Peyer's patch (tissue), 4 donors: ENCODE measurements around the gene HSPG2. TPM values are rescaled to one million over a fixed set of nuclear protein-coding genes. Genes with fewer than 3 reads are reported as not detected.

Source experiments
- DNase-seq, 3 donors: peaks; one replicate each; pipeline ENCODE4 v3.0.0-alpha.2; 2017 to 2019
- H3K27ac ChIP-seq, 4 donors: fragments of 200-600 bp; sonication (generic); one replicate each; pipeline ENCODE4 v1.5.1; 2016 to 2019
- H3K27me3 ChIP-seq, 2 donors: fragments of 200-600 bp; sonication (generic); one replicate each; pipeline ENCODE4 v1.5.1; 2019
- H3K36me3 ChIP-seq, 3 donors: fragments of 200-600 bp; sonication (generic); one replicate each; pipeline ENCODE4 v1.5.1; 2016 to 2019
- H3K4me1 ChIP-seq, 4 donors: fragments of 200-600 bp; sonication (generic); one replicate each; pipeline ENCODE4 v1.5.1; 2016 to 2019
- H3K4me3 ChIP-seq, 4 donors: fragments of 200-600 bp; sonication (generic); 1 replicate in 3 of 4; 2 replicates in 1 of 4; pipeline ENCODE4 v1.5.1; 2016 to 2019; ENCODE audit warnings: mild to moderate bottlenecking in 1 of 4
- H3K9me3 ChIP-seq, 4 donors: fragments of 200-600 bp; sonication (generic); one replicate each; pipeline ENCODE4 v1.5.1; 2016 to 2019; ENCODE audit warnings: mild to moderate bottlenecking in 1 of 4
- POLR2A ChIP-seq, 2 donors: fragments of 450-650 bp; IDR thresholded peaks; one replicate each; pipeline ENCODE4 v1.5.1; 2017; ENCODE audit warnings: antibody characterized with exemption in 2 of 2, mild to moderate bottlenecking in 2 of 2, moderate library complexity in 2 of 2
- total RNA-seq, 4 donors: library from RNA; depleted of rRNA; stranded (reverse); fragments of >200 nt; gene quantifications; one replicate each; pipeline ENCODE4 v1.1.0, GENCODE V29; 2016
- TF ChIP-seq, protein P1 (sequence below), 6 experiments: fragments of 450-650 bp in 4 of 6; fragments of 200-600 bp in 2 of 6; sonication (generic) in 1 of 6; IDR thresholded peaks; one replicate each; pipeline ENCODE4 v1.5.1; 2017 to 2019; ENCODE audit warnings: antibody characterized with exemption in 6 of 6, mild to moderate bottlenecking in 3 of 6, moderate library complexity in 1 of 6

Gene HSPG2
- total RNA-seq, 4 donors from 2014 or later = 68.7 to 199 (median 122) TPM

DNA sequence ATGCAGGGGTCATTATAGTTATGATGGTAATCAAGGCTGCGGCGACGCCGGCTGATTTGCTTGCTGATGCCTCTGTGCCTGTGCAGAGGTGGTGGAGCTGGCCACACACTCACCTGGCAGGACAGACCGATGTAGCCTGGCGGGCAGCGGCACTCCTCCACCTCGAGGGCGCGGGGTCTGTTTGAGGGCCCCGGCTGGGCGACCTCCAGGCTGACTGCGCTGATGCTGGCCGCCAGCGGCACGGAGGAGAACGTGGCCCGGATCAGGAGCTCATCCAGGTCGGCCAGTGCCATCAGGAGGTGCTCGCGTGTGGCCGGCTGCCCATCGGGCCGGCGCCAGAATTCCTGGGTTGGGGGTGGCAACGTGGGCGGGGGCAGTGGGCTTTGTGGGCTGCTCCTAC lies 72.4 kb downstream of the HSPG2 start:
- Histone ChIP-seq H3K4me1 (peaks cover 0 to 5% (median 0%) of the 10 kb centered on the region in 4 donors), H3K4me3 (no peak overlapping the region), H3K9me3 (no peaks in the 10 kb centered on the region), H3K27me3 (no peaks in the 10 kb centered on the region), H3K36me3 (peaks cover 0 to 46% (median 0%) of the 10 kb centered on the region in 3 donors), H3K27ac (peak overlapping the region in 2 of 4 donors; percentile 46 to 70)
- no peak for TF ChIP-seq POLR2A (IDR thresholded peaks at IDR 0.05)
- TF ChIP-seq, protein P1, sequence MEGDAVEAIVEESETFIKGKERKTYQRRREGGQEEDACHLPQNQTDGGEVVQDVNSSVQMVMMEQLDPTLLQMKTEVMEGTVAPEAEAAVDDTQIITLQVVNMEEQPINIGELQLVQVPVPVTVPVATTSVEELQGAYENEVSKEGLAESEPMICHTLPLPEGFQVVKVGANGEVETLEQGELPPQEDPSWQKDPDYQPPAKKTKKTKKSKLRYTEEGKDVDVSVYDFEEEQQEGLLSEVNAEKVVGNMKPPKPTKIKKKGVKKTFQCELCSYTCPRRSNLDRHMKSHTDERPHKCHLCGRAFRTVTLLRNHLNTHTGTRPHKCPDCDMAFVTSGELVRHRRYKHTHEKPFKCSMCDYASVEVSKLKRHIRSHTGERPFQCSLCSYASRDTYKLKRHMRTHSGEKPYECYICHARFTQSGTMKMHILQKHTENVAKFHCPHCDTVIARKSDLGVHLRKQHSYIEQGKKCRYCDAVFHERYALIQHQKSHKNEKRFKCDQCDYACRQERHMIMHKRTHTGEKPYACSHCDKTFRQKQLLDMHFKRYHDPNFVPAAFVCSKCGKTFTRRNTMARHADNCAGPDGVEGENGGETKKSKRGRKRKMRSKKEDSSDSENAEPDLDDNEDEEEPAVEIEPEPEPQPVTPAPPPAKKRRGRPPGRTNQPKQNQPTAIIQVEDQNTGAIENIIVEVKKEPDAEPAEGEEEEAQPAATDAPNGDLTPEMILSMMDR (IDR thresholded peaks at IDR 0.05) = no peak
- no peak for DNase-seq

DNA sequence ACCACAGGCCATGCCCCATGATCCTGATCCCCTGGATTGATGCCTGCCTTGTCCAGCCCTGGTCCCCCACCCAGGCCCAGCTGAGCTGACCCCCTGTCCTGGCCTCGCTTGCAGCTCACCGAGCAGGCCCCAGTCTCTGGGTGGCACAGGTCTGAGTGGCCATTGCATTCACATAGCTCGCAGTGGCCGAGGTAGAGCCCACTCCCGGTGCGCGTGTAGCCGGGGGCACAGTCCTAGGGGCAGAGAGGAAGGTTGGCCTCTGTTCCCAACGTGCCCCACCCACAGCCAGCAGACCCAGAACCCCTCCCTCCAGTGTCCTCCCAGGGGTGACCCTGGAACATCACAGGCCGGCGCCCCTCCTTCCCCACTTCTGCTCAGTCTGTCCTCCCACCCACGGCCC lies 73.1 kb downstream of the HSPG2 start:
- H3K27ac ChIP-seq = peak overlapping the region in 1 of 4 donors; percentile 10
- DNase-seq = no peak
- no peaks in the 10 kb centered on the region for H3K9me3 ChIP-seq
- no peak overlapping the region for H3K4me3 ChIP-seq
- H3K36me3 ChIP-seq = peaks cover 0 to 53% (median 0%) of the 10 kb centered on the region in 3 donors
- no peaks in the 10 kb centered on the region for H3K27me3 ChIP-seq
- H3K4me1 ChIP-seq = no peaks in the 10 kb centered on the region
- TF ChIP-seq, protein P1 (IDR thresholded peaks at IDR 0.05) = no peak
- no peak for TF ChIP-seq POLR2A (IDR thresholded peaks at IDR 0.05)

DNA sequence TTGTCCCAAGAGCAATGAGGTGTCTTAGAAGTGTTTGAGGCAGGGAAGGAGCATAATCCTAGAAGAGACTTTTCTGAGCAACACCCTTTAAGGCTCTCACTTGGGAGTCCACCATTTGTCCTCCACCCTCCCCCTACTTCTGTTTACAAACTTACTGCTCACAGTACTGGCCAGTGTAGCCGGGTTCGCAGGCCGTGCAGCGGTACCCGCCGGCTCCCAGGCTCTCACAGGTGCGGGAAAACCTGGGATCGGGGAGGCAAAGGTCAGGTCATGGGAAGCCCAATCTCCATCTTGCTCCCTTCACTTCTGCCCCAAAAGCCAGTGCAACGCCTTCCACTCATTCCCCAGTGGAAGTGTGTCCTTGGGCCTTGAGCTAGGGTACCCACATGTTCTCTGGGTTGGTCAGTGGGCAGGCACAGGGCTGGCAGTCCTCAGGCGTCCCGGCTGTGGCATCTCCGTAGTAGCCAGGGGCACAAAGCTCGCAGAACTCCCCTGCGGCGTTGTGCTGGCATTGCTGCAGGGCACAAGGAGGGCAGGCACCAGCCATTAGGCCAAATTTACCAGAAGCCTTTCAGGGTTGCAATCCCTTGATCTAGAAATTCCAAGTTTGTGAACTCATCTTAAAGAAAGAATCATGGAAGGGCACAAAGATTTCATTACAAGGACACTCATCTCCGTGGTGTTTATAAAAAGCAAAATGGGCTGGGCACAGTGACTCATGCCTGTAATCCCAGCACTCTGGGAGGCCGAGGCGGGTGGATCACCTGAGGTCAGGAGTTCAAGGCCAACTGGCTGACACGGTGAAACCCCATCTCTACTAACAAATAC lies 75.3 kb downstream of the HSPG2 start:
- Histone ChIP-seq H3K27me3 (no peaks in the 10 kb centered on the region), H3K4me3 (no peak overlapping the region), H3K4me1 (no peaks in the 10 kb centered on the region), H3K9me3 (no peaks in the 10 kb centered on the region), H3K36me3 (peaks cover 0 to 74% (median 0%) of the 10 kb centered on the region in 3 donors), H3K27ac (peak overlapping the region in 2 of 4 donors; percentile 22 to 30)
- peak in 1 of 3 donors; percentile 66 for DNase-seq
- TF ChIP-seq, protein P1 (IDR thresholded peaks at IDR 0.05) = no peak
- TF ChIP-seq POLR2A (IDR thresholded peaks at IDR 0.05) = no peak

DNA sequence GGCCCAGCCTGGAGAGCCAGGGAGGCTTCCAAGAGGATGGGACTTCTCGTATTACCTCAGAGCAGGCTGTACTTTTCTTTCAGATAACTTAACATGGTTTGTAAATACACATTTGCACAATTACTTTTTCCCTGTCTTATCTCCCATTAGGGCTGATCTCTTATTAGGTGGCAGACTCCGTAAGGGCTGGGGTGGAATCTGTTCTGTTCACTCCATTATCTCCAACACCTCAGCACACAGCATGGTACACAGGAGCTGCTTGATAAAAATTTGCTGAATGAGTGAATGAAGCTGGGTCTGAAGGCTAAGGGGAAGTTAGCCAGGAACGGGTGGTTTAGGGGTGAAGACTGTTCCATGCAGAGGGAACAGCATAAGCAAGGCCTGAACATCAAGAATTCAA lies 76.1 kb downstream of the HSPG2 start:
- DNase-seq = no peak
- Histone ChIP-seq H3K36me3 (peaks cover 0 to 83% (median 0%) of the 10 kb centered on the region in 3 donors), H3K27ac (peak overlapping the region in 1 of 4 donors; percentile 22), H3K9me3 (no peaks in the 10 kb centered on the region), H3K27me3 (no peaks in the 10 kb centered on the region), H3K4me1 (no peaks in the 10 kb centered on the region), H3K4me3 (no peak overlapping the region)
- TF ChIP-seq POLR2A (IDR thresholded peaks at IDR 0.05) = no peak
- TF ChIP-seq, protein P1 (IDR thresholded peaks at IDR 0.05) = no peak

DNA sequence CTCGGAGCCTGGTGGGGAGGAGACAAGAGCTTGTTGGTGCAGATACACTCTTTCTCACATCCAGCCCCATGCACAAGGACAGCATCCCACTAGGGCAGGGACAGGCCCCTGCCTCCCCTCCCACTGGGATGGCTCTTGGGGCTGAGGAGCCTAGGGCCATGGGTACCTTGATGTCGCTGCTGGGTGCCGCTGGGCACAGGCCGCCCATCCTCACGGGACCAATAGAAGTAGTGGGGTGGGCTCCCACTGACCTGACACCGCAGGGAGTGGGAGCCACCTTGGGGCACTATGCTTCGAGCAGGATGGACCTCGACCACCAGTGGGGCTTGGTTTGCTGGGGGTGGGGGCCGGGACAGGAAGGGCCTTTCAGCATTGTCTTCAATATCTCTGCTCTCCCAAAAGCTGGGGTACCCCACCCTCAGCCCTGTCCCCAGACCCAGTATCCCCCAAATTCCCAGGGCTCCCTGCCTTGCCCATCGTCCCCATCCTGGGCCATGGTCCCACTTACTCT lies 77.4 kb downstream of the HSPG2 start:
- Histone ChIP-seq H3K4me1 (no peaks in the 10 kb centered on the region), H3K27me3 (no peaks in the 10 kb centered on the region), H3K4me3 (no peak overlapping the region), H3K36me3 (peaks cover 0 to 83% (median 0%) of the 10 kb centered on the region in 3 donors), H3K27ac (no peak overlapping the region), H3K9me3 (no peaks in the 10 kb centered on the region)
- TF ChIP-seq POLR2A (IDR thresholded peaks at IDR 0.05) = no peak
- TF ChIP-seq, protein P1 (IDR thresholded peaks at IDR 0.05) = no peak
- no peak for DNase-seq
